Erythroblast (primary cell): ENCODE results near the gene MBTD1.
"Not testable (repeated sequence)": the region's sequence is repeated elsewhere in the genome, so short reads cannot be mapped to it uniquely, and the experiment has no call there.

Source experiments
- DNase-seq, 2 experiments: peaks; one replicate each; lab custom pipeline; 2025; lab: John Stamatoyannopoulos, UW
- GATA1 ChIP-seq: IDR thresholded peaks from 2 replicates; pipeline ENCODE4 v1.6.1; 2011; ENCODE audit warnings: low read depth, mild to moderate bottlenecking, control low read depth, low read length, moderate library complexity
- POLR2A ChIP-seq: IDR thresholded peaks from 2 replicates; pipeline ENCODE4 v1.6.1; 2011; ENCODE audit warnings: mild to moderate bottlenecking, low read length

Gene MBTD1

DNA sequence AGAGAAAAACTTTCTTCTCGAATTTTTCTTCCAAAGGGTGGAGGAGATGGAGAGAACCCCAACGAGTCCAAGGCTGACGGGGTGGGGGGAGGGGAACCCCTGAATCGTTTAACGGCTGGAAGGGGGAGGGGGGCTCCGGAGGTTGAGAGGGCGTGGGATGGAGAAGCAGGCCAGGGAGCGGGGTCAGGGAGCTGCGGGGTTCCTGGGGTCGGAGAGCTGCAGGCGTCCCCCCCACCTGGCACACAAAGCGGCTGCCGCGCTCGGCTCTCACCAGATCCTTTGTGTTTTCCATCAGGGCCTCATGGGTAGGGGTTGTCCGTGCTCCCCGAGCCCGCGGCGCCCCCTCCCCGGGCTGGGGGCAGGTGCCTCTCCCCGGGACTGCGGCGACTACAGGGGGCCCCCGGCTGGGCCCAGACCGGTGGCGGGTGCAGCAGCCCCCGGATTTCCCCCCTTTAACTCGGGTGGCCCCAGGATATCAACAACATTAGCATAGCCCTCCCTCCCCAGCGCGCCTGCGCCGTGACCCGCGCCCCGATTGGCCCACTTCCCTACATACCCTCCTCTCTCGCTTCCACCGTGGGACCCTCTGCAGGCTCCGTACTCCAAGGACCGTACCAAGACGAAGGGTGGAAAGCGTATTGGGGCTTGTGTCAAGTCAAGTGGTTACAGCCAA lies at the start of gene MBTD1:
Gene MBTD1 (minus strand): TSS at position 486 of the 673 bp plus-strand sequence. CDS start 34,888 bp downstream, outside the sequence.
- TF ChIP-seq GATA1 (no peak), POLR2A (no peak)
- DNase-seq, result peak; percentile 97 to 98

DNA sequence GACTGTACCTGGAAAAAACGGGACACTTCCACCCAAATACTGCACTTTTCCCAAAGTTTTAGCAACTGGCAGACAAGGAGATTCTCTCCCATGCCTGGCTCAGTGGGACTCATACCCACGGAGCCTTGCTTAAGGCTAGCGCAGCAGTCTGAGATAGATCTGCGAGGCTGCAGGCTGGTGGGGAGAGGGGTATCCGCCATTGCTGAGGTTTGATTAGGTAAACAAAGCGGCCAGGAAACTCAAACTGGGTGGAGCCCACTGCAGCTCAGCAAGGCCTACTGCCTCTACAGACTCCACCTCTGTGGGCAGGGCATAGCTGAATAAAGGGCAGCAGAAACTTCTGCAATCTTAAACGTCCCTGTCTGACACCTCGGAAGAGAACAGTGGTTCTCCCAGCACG lies 45.3 kb upstream of the MBTD1 start:
- no peak for DNase-seq
- no peak for TF ChIP-seq POLR2A
- no peak for TF ChIP-seq GATA1

DNA sequence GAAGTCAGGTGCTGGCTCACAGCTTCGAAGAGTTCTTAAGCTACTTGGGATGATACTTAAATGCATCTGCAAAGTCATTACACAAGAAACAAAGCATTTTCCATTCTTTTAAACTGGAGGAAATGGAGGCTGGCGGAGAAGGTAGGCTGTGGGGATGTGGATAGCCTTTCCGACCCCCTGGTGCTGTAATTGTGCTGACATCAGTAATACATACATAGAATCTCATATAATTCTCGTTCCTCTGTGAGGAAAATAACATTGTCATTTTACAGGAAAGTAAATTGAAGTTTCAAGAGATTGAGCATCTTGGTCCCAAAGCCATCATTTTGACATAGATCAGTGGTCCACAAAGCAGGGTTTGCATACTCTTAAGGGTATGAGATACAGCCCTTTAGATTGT lies 40.0 kb upstream of the MBTD1 start:
- TF ChIP-seq POLR2A (no peak), GATA1 (no peak)
- DNase-seq, result no peak

DNA sequence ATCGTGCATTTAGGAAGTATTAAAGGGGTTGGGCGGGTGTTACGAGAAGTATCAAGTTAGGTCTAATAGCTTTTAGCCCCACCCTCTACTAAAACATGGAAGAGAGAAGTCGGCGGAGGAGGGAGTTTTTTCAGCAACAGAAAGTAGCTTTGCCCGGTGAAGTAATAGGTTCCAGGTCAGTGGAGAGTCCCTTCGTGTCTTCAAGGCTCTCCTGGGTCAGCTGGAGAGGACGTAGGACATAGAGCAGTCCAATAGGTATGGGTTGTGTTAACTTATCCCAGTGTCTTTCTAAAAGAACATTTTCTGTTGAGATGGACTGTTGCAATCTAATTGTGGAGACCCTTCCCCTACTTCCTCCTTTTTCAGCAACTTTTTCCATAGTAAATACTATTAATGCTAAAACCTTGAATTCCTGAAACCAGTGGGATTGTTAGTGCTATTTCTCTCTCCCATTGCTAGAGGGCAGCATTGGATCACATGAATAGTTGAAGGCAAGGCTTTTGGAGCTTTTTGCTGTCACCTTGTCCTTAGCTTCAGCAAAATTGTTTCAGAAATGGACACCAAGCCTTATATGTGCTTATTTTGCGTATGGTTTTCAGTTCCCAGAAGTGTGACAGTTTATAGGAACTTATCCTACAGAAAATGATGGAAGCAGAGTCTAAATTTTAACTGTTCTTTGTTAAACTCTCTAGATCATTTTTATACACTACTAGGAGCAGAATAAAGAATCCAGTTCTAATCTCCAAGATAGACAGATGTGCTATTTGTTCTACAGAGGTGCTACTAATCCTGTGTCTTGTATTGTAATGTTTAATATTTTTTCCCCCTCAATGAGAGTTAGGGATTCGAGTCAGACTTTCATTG lies 38.9 kb upstream of the MBTD1 start:
- DNase-seq, result peak; percentile 44 to 67
- no peak for TF ChIP-seq POLR2A
- no peak for TF ChIP-seq GATA1

DNA sequence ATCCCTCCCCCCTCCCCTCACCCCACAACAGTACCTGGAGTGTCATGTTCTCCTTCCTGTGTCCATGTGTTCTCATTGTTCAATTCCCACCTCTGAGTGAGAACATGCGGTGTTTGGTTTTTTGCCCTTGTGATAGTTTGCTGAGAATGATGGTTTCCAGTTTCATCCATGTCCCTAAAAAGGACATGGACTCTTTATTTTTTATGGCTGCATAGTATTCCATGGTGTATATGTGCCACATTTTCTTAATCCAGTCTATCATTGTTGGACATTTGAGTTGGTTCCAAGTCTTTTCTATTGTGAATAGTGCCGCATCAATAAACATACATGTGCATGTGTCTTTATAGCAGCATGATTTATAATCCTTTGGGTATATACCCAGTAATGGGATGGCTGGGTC lies 34.5 kb upstream of the MBTD1 start:
- not testable (repeated sequence) for DNase-seq

DNA sequence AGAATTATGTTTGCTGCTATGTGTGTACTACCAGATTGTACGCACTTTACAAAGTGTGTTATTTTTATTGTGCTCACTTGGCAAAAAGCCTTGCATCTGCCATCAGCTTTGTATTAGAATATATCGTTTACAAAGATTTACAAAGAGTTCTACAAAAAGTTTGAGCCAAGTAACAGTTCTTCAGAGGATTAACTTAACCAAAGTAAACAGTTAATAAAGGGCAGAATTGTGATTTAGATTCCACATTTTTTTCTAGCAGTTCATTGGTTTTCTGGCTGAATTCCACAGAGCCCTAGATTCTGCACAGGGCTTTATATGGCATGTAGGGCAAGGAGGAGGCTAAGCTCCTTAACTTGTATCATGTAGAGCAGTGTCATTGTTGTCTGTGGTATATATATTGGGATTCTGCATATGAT lies 29.9 kb upstream of the MBTD1 start:
- TF ChIP-seq POLR2A (no peak), GATA1 (no peak)
- no peak for DNase-seq

DNA sequence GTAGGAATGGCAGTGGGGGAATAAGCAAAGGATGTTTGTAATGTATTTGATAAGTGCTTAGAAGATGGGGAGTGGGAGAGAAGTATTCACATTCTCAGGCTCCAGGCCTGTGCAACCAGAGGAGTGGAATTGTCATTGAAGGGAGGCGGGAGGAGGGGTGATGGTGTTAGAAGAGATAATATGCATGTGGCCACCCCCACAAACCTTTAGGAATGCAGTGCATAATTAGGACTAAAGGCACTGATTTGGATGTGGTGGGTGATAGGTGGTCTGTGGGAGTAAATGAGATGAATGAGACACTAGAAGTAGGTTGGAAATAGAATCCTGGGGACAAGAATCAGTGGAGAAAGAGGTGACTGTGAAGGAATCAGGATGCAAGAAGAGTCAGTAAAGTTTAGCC lies 27.6 kb upstream of the MBTD1 start:
- DNase-seq, result no peak
- TF ChIP-seq GATA1 (no peak), POLR2A (no peak)

DNA sequence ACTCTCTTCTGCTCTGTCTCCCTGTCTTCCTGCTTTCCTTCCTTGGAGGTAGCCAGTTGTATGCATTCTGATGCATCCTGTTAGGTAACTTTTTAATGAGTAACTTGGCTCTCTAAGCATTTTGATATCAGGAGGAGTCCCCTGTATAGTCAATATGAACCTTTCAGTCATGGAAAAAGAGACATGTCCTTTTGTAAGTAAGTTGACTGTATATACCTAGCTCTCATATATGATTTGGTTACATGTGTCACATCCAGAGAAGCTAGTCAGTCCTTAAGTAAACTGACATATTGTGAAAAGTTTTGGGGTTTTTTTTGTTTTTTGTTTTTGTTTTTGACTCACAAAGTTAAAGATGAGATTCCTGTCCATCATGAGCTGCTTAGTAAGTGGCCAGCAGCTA lies 19.3 kb upstream of the MBTD1 start:
- no peak for TF ChIP-seq GATA1
- no peak for TF ChIP-seq POLR2A
- no peak for DNase-seq

DNA sequence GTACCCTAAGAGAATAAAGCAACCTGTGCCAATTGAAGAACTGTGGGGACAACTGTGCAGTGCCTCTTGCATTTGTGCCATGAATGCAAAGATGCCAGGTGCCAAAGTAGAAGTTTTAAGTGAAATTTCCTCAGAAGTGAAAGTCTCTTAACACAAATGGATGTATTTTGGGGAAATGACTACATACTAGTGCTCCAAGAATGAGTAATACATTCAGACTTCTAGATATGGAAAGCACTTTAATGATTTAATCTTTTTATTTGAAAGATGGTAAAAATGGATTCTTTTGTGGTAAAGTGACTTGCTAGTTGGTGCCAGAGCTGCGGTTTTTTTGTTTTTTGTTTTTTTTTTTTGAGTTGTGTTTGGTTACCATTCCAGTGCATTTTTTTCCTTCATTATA lies 15.5 kb upstream of the MBTD1 start:
- TF ChIP-seq GATA1, result no peak
- TF ChIP-seq POLR2A, result no peak
- DNase-seq, result no peak

DNA sequence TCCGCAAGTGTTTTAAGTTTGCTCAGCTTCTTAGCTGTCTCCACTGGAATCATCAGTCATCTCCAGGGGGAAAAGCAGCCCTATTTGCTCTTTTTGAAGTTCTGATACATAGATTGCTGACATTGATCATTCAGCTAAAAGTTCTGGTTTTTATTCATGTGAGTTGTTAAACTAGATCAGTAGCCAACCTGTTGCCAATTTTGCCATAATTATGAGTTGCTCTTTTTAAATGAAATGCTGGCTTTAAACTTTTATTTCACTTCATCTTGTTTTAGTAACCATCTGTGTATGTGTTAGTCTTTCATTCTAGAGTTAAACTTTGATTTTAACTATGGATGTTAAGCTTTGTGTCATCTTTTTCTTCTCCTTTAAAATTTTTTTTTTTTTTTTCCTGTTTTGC lies 13.0 kb upstream of the MBTD1 start:
- TF ChIP-seq POLR2A (no peak), GATA1 (no peak)
- DNase-seq, result no peak

DNA sequence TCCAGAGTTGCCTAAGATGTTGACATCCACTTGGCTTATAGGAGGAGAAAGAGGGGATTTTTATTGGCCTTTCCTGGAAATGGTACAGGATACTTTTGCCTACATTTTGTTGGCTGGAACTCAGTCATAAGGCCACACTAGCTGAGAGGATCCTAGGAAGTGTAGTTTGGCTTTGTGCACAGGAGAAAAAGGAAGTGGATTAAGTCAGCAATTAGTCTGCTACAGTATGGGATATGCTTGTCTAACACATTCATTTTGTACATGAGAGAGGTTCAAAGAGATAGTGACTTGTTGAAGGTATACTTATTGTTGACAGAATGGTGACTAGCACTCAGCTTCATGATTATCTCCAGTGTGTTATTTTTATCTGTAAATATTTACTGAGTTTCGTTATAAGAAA lies 10.8 kb upstream of the MBTD1 start:
- TF ChIP-seq POLR2A (no peak), GATA1 (no peak)
- DNase-seq, result no peak

DNA sequence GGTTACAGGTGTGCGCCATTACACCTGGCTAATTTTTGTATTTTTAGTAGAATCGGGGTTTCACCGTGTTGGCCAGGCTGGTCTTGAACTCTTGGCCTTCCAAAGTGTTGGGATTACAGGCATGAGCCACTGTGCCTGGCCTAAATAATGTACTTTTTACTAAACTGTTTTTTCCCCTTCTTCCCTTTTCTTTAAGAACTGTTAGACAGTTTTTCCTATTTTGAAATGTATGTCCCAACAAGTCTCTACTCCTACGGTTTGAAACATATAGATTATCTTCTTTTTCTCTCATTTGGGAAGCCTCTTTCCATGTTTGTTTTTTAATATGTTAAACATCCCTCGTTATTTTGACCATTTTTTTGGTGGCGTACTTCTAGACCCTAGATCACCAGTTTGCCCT lies 10.1 kb upstream of the MBTD1 start:
- no peak for TF ChIP-seq GATA1
- TF ChIP-seq POLR2A, result no peak
- DNase-seq, result no peak

DNA sequence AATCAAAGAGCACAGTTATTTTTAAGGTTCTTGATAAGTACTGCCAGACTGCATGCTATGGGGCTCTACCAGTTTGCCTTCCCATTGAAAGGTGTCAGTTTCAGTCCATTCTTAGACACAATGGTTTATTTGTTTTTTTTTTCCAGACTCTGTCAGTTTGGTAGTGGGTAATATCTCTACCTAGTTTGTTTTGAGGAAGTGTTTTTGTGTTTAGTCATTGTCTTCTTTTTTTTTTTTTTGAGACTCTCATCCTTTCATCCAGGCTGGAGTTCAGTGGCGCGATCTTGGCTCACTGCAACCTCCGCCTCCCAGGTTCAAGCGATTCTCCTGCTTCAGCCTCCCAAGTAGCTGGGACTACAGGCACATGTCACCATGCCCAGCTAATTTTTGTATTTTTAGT lies 4.6 kb upstream of the MBTD1 start:
- DNase-seq, result not testable (repeated sequence)

DNA sequence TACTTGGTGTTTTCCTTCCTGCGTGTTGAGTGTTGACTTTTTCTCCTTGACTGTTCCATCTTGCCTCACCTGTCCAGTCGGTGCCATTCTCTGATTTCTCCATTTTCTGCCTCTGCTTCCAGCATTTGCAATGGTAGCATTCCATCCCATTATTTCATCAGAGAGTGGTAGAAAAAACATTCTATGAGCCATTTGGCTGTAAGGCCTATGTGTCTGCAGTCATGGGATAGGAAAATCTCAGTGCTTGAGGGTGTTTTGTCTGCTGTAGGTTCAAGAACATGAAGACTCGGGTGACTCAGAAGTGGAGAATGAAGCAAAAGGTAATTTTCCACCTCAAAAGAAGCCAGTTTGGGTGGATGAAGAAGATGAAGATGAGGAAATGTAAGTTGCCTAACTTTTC lies 3.2 kb upstream of the MBTD1 start:
- TF ChIP-seq POLR2A (no peak), GATA1 (no peak)
- no peak for DNase-seq
